CMK (cell line): ENCODE data around the gene CBX1.
"Not testable (repeated sequence)": the region's sequence is repeated elsewhere in the genome, so short reads cannot be mapped to it uniquely, and the experiment has no call there.

Experiments
- DNase-seq: peaks from one replicate; pipeline ENCODE4 v3.0.0-alpha.2; 2010; ENCODE audit warnings: low read depth

Gene CBX1

GRCh38 chr17:48072811-48073210 lies 28.5 kb downstream of the CBX1 start:
- DNase-seq: not testable (repeated sequence)

GRCh38 chr17:48071654-48072053 lies 29.6 kb downstream of the CBX1 start:
- DNase-seq: no peak

GRCh38 chr17:48070195-48070594 lies 31.1 kb downstream of the CBX1 start:
- no peak for DNase-seq

- no peak for DNase-seq
These were observed 32.8 kb downstream of the CBX1 start for GRCh38 chr17:48068491-48068961.

- not testable (repeated sequence) for DNase-seq
These were observed 33.5 kb downstream of the CBX1 start for GRCh38 chr17:48067808-48068207.

GRCh38 chr17:48067245-48067644 lies 34.0 kb downstream of the CBX1 start:
- DNase-seq: no peak

- no peak for DNase-seq
These were observed 34.6 kb downstream of the CBX1 start for GRCh38 chr17:48066656-48067055.

GRCh38 chr17:48066192-48066591 lies 35.1 kb downstream of the CBX1 start:
- DNase-seq: no peak

- no peak for DNase-seq
These were observed 36.6 kb downstream of the CBX1 start for GRCh38 chr17:48064638-48065037.

- DNase-seq: no peak
These were observed 39.0 kb downstream of the CBX1 start for GRCh38 chr17:48062273-48062672.

GRCh38 chr17:48060249-48060648 lies 41.0 kb downstream of the CBX1 start:
- no peak for DNase-seq

GRCh38 chr17:48059125-48059668 lies 42.1 kb downstream of the CBX1 start:
- no peak for DNase-seq

GRCh38 chr17:48058393-48059124 lies 42.7 kb downstream of the CBX1 start:
- DNase-seq: no peak

- no peak for DNase-seq
These were observed 43.7 kb downstream of the CBX1 start for GRCh38 chr17:48057626-48058025.

GRCh38 chr17:48056879-48057278 lies 44.4 kb downstream of the CBX1 start:
- DNase-seq: no peak

- DNase-seq: no peak
These were observed 45.0 kb downstream of the CBX1 start for GRCh38 chr17:48056246-48056745.

- DNase-seq: no peak
These were observed 45.6 kb downstream of the CBX1 start for GRCh38 chr17:48055531-48056245.

- DNase-seq: no peak
These were observed 46.8 kb downstream of the CBX1 start for GRCh38 chr17:48054238-48055185.

- no peak for DNase-seq
These were observed 47.5 kb downstream of the CBX1 start for GRCh38 chr17:48053758-48054237.

- DNase-seq: no peak
These were observed 48.1 kb downstream of the CBX1 start for GRCh38 chr17:48052956-48053757.
